A549 (cell line): ENCODE results near the gene HEPHL1. TPM values are rescaled to one million over a fixed set of nuclear protein-coding genes. Genes with fewer than 3 reads are reported as not detected.
"Not testable (repeated sequence)": the region's sequence is repeated elsewhere in the genome, so short reads cannot be mapped to it uniquely, and the experiment has no call there.

ENCODE experiments used
- ATAC-seq, 2 experiments: fragments of 200-7000 bp in 1 of 2; fragments of >200 bp in 1 of 2; cut with Nextera tagmentation in 1 of 2; cut with Tn5 transposase in 1 of 2; 3 replicates each; pipeline versions ENCODE4 v1.8.0 to v1.9.1; 2018 to 2020; ENCODE audit warnings: mild to moderate bottlenecking in 1 of 2, moderate library complexity in 1 of 2
- CTCF ChIA-PET: fragments of 300-600 bp; sonication (Branson Sonifier 250); formaldehyde crosslinking; extraction: SDS; loops from one replicate; lab custom pipeline; 2021; ENCODE audit warnings: antibody characterized with exemption, inconsistent platforms; lab: Yijun Ruan, JAX
- POLR2A ChIA-PET: fragments of 350-600 bp; formaldehyde crosslinking; extraction: SDS; loops from one replicate; lab custom pipeline; 2021; ENCODE audit warnings: antibody characterized with exemption, inconsistent platforms; lab: Yijun Ruan, JAX
- DNase-seq, 2 experiments: peaks; one replicate each; pipeline versions ENCODE4 v3.0.0 to v3.0.0-alpha.2; 2011 to 2016; ENCODE audit warnings: low read depth in 1 of 2, low spot score in 1 of 2
- FAIRE-seq: peaks from 2 replicates; lab custom pipeline; 2011; peaks lifted over from hg19 to GRCh38; lab: Jason Lieb, UNC
- H3K27ac ChIP-seq, 2 experiments: fragments of >200 bp; sonication (Bioruptor Twin); formaldehyde crosslinking; 3 replicates each; pipeline ENCODE4 v1.5.1; 2016 to 2017
- H3K4me1 ChIP-seq: fragments of >200 bp; sonication (Bioruptor Twin); formaldehyde crosslinking; 3 replicates; pipeline ENCODE4 v1.6.1; 2016
- H3K4me2 ChIP-seq: fragments of >200 bp; sonication (Bioruptor Twin); formaldehyde crosslinking; 3 replicates; pipeline ENCODE4 v1.6.1; 2016
- H3K4me3 ChIP-seq: fragments of >200 bp; sonication (Bioruptor Twin); formaldehyde crosslinking; 3 replicates; pipeline ENCODE4 v1.5.1; 2016
- H3K9me3 ChIP-seq: fragments of >200 bp; sonication (Bioruptor Twin); formaldehyde crosslinking; 3 replicates; pipeline ENCODE4 v1.6.1; 2016
- CBX2 ChIP-seq: fragments of 200-600 bp; sonication (generic); IDR thresholded peaks from 2 replicates; pipeline ENCODE4 v1.6.1; 2016; ENCODE audit warnings: low read depth, mild to moderate bottlenecking, borderline replicate concordance
- FOSB ChIP-seq: fragments of 250-450 bp; sonication (Bioruptor Pico); IDR thresholded peaks from 2 replicates; pipeline ENCODE4 v1.5.0; 2020; ENCODE audit warnings: mild to moderate bottlenecking, moderate library complexity
- FOXS1 ChIP-seq: fragments of 250-450 bp; sonication (Bioruptor Pico); IDR thresholded peaks from 2 replicates; pipeline ENCODE4 v1.5.0; 2020; ENCODE audit warnings: mild to moderate bottlenecking, moderate library complexity
- HDAC2 ChIP-seq: fragments of 200-600 bp; sonication (generic); IDR thresholded peaks from 2 replicates; pipeline ENCODE4 v1.6.1; 2016
- JUN ChIP-seq, 2 experiments: fragments of >200 bp; sonication (Bioruptor Twin); formaldehyde crosslinking; IDR thresholded peaks; 2 replicates in 1 of 2; 3 replicates in 1 of 2; pipeline ENCODE4 v1.6.1; 2016 to 2017
- JUNB ChIP-seq: fragments of >200 bp; sonication (Bioruptor Twin); formaldehyde crosslinking; IDR thresholded peaks from 2 replicates; pipeline ENCODE4 v1.6.1; 2016
- KDM5A ChIP-seq: fragments of 200-600 bp; sonication (generic); IDR thresholded peaks from 2 replicates; pipeline ENCODE4 v1.6.1; 2016; ENCODE audit warnings: antibody characterized with exemption, mild to moderate bottlenecking
- RARB ChIP-seq: fragments of 250-450 bp; sonication (Bioruptor Pico); IDR thresholded peaks from 2 replicates; pipeline ENCODE4 v1.8.0; 2021; ENCODE audit warnings: mild to moderate bottlenecking, moderate library complexity
- RFX5 ChIP-seq: fragments of 450-650 bp; IDR thresholded peaks from 2 replicates; pipeline ENCODE4 v1.7.1; 2014; ENCODE audit warnings: antibody characterized with exemption, mild to moderate bottlenecking, moderate library complexity
- RNF2 ChIP-seq: fragments of 200-600 bp; sonication (generic); IDR thresholded peaks from 2 replicates; pipeline ENCODE4 v1.6.1; 2016; ENCODE audit warnings: low read depth, mild to moderate bottlenecking, antibody characterized with exemption, moderate library complexity, borderline replicate concordance
- TFCP2L1 ChIP-seq: fragments of 250-450 bp; sonication (Bioruptor Pico); IDR thresholded peaks from 2 replicates; pipeline ENCODE4 v1.5.0; 2021; ENCODE audit warnings: mild to moderate bottlenecking
- TP53 ChIP-seq: fragments of 250-450 bp; sonication (Bioruptor Pico); IDR thresholded peaks from 2 replicates; pipeline ENCODE4 v1.5.0; 2021; ENCODE audit warnings: mild to moderate bottlenecking, moderate library complexity
- WGBS: methylation state at CpG from one replicate; pipeline ENCODE4 v1.1.6; 2017; ENCODE audit errors: missing lambda C conversion rate; 5-methylcytosine and 5-hydroxymethylcytosine counted together
- polyA minus RNA-seq: library from RNA; depleted of rRNA, polyadenylated mRNA; stranded (reverse); fragments of >200 nt; gene quantifications from 2 replicates; pipeline ENCODE4 v1.2.3, GENCODE V29; 2011; rRNA and poly(A)+ RNA removed
- polyA plus RNA-seq, 4 experiments: library from polyadenylated mRNA; depleted of rRNA in 3 of 4; stranded (reverse); fragments of >200 nt; fragmentation: RNase III in 1 of 4; extraction: RNeasy Plus Mini Kit Qiagen cat#74134 plus additional on column Dnase treatment in 1 of 4; gene quantifications; 2 replicates in 3 of 4; 3 replicates in 1 of 4; pipeline ENCODE4 v1.2.3, GENCODE V29; 2011 to 2017
- TF ChIP-seq, protein P1 (sequence below): fragments of 150-350 bp; IDR thresholded peaks from 2 replicates; pipeline ENCODE4 v1.6.1; 2014; ENCODE audit warnings: low read depth, mild to moderate bottlenecking, low read length
- TF ChIP-seq, protein P2 (sequence below): fragments of >200 bp; sonication (Bioruptor Twin); formaldehyde crosslinking; IDR thresholded peaks from 3 replicates; pipeline ENCODE4 v1.5.1; 2016
- TF ChIP-seq, protein P3 (sequence below): fragments of 450-650 bp; IDR thresholded peaks from 2 replicates; pipeline ENCODE4 v1.6.1; 2014; ENCODE audit warnings: antibody characterized with exemption

Gene HEPHL1, protein sequence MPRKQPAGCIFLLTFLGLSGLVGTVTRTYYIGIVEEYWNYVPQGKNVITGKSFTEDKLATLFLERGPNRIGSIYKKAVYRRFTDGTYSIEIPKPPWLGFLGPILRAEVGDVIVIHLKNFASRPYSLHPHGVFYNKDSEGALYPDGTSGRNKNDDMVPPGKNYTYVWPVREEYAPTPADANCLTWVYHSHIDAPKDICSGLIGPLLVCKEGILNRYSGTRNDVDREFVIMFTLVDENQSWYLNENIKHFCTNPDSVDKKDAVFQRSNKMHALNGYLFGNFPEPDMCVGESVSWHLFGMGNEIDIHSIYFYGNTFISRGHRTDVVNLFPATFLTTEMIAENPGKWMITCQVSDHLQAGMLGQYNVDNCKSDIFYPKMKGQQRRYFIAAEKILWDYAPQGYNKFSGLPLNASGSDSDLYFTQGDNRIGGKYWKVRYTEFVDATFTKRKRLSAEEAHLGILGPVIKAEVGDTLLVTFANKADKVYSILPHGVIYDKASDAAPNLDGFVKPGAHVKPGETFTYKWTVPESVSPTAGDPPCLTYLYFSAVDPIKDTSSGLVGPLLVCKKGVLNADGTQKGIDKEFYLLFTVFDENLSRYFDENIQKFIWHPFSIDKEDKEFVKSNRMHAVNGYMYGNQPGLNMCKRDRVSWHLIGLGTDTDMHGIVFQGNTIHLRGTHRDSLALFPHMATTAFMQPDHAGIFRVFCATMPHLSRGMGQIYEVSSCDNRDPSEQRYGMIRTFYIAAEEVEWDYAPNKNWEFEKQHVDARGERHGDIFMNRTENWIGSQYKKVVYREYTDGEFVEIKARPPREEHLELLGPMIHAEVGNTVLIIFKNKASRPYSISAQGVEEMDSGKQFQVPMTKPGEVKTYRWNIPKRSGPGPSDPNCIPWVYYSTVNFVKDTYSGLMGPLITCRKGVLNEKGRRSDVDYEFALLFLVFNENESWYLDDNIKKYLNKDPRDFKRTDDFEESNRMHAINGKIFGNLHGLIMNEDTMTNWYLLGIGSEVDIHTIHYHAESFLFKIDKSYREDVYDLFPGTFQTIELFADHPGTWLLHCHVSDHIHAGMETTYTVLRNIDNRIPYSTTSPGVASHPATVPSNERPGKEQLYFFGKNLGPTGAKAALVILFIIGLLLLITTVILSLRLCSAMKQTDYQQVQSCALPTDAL
- polyA plus RNA-seq (2011; rRNA removed) (not detected in 2 replicates), polyA plus RNA-seq (2017; fragmentation: RNase III; extraction: RNeasy Plus Mini Kit Qiagen cat#74134 plus additional on column Dnase treatment) (not detected in 3 replicates), polyA minus RNA-seq (not detected in 2 replicates)
- not detected in 2 replicates for polyA plus RNA-seq (2012; cell fraction: cytosol; rRNA removed)
- polyA plus RNA-seq (2012; cell fraction: nucleus; rRNA removed), result not detected in 2 replicates

DNA sequence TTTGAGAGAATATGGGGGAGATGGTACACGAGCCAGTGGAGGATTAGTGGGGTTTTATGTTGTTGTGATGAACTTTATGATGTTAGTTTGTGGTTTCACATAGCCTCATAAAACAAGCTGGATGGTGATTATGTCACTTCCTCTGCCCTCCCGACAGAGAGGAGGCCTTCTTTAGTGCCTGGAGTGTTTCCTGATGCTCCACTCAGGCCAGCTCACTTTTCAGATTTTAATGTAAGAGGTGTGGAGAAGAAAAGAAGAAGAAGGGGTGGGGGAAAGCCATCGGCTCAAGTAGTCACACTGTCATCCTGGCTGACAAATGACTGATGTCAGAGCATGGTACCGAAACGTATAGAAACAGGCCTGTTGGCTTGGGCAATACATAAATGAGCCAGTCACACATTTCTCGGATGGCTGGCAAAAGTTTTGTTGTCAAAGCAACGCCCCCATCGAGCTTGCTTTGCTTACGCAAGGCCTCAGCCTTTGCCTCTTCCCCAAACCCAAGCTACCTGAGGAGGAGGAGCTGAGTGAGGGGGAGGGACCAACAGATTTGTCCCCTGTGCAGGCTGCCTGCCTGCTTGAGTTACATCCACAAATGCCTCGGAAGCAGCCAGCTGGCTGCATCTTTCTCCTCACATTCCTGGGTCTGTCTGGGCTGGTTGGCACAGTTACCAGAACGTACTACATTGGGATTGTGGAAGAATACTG, at the start of gene HEPHL1:
Gene HEPHL1 (plus strand): TSS at position 578 of the 705 bp plus-strand sequence. CDS start 15 bp downstream, at position 593.
- CTCF ChIA-PET, result no interaction called here
- no peaks in the 10 kb centered on the region for H3K9me3 ChIP-seq
- POLR2A ChIA-PET, result no interaction called here
- H3K4me3 ChIP-seq, result no peak within 1 kb of the TSS
- H3K4me1 ChIP-seq, result no peaks in the 10 kb centered on the region
- ATAC-seq (no peak), FAIRE-seq (no peak), DNase-seq (no peak)
- no peak within 1 kb of the TSS for H3K27ac ChIP-seq
- TF ChIP-seq CBX2 (no peak), RNF2 (no peak), TP53 (CRISPR knock-in tag) (no peak), FOXS1 (CRISPR knock-in tag) (no peak), TFCP2L1 (CRISPR knock-in tag) (no peak), KDM5A (no peak), HDAC2 (no peak), JUNB (no peak)
- TF ChIP-seq, protein P1, sequence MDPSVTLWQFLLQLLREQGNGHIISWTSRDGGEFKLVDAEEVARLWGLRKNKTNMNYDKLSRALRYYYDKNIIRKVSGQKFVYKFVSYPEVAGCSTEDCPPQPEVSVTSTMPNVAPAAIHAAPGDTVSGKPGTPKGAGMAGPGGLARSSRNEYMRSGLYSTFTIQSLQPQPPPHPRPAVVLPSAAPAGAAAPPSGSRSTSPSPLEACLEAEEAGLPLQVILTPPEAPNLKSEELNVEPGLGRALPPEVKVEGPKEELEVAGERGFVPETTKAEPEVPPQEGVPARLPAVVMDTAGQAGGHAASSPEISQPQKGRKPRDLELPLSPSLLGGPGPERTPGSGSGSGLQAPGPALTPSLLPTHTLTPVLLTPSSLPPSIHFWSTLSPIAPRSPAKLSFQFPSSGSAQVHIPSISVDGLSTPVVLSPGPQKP, result no peak
- TF ChIP-seq, protein P2, sequence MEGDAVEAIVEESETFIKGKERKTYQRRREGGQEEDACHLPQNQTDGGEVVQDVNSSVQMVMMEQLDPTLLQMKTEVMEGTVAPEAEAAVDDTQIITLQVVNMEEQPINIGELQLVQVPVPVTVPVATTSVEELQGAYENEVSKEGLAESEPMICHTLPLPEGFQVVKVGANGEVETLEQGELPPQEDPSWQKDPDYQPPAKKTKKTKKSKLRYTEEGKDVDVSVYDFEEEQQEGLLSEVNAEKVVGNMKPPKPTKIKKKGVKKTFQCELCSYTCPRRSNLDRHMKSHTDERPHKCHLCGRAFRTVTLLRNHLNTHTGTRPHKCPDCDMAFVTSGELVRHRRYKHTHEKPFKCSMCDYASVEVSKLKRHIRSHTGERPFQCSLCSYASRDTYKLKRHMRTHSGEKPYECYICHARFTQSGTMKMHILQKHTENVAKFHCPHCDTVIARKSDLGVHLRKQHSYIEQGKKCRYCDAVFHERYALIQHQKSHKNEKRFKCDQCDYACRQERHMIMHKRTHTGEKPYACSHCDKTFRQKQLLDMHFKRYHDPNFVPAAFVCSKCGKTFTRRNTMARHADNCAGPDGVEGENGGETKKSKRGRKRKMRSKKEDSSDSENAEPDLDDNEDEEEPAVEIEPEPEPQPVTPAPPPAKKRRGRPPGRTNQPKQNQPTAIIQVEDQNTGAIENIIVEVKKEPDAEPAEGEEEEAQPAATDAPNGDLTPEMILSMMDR, result no peak
- TF ChIP-seq, all 56 proteins: peak for 0
- WGBS, result 22% methylated on average over 11 of the region's 11 CpGs
- H3K4me2 ChIP-seq, result no peak within 1 kb of the TSS

DNA sequence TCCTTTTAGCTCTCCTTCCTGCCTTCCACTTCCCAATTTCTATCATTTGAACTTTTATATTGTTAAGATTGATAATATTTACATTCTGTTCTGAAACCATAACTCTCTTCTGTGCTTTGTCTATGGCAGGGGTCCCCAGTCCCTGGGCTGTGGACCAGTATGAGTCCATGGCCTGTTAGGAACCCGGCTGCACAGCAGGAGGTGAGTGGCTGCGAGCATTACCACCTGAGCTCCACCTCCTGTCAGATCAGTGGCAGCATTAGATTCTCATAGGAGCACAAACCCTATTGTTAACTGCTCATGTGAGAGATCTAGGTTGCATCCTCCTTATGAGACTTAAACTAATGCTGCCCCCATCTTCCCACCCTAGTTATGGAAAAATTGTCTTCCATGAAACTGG, 48.4 kb upstream of the HEPHL1 start:
- CTCF ChIA-PET, result no interaction called here
- Histone ChIP-seq H3K4me2 (no peak overlapping the region), H3K4me1 (no peaks in the 10 kb centered on the region), H3K27ac (no peak overlapping the region), H3K4me3 (no peak overlapping the region), H3K9me3 (peaks cover 13% of the 10 kb centered on the region; the same call in 2 of the 3 replicates)
- POLR2A ChIA-PET, result no interaction called here
- WGBS, result 0% methylated on average over 2 of the region's 2 CpGs
- no peak for FAIRE-seq
- no peak for DNase-seq
- TF ChIP-seq RFX5, result no peak
- no peak for TF ChIP-seq JUN (IDR thresholded peaks at IDR 0.05)
- no peak for TF ChIP-seq FOSB (CRISPR knock-in tag)
- no peak for TF ChIP-seq RNF2
- TF ChIP-seq, protein P1, result no peak
- TF ChIP-seq, protein P3, sequence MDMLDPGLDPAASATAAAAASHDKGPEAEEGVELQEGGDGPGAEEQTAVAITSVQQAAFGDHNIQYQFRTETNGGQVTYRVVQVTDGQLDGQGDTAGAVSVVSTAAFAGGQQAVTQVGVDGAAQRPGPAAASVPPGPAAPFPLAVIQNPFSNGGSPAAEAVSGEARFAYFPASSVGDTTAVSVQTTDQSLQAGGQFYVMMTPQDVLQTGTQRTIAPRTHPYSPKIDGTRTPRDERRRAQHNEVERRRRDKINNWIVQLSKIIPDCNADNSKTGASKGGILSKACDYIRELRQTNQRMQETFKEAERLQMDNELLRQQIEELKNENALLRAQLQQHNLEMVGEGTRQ, result no peak
- TF ChIP-seq RARB (CRISPR knock-in tag), result no peak
- no peak for ATAC-seq

DNA sequence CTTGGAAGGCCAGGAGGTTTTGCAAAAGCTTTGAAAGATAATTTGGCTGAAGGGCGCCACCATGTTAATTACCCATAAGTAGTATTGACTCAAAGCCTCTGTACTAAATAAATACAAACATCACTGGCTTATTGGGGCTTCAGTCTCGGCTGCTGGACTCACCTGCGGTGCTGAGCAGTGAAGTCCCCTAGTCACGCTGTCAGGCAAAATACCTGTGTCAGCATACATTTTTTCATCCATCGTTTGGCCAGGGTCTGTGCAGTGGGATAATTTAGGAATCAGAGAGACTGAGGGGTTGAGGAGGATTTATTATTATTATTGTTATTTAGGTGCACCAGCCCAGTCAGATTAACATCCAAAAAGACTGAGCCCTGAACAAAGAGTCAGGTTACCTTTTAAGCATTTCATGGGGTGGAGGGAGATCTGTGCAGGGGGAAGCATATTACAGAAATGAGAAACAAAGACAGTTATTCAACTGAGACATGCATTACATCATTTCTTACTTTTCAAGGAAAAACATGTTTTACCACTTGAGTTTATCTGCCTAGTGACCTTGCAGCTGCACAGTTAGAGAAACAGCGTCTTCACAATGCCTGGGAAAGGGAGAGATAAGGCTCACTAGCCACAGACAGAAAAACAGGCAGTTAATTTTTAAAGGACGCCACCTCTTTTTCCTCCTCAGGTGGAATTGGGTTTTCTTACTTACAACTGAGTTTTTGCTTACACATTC, 47.7 kb upstream of the HEPHL1 start:
- FAIRE-seq, CTCF ChIA-PET, H3K27ac ChIP-seq, POLR2A ChIA-PET, H3K4me1 ChIP-seq, H3K4me3 ChIP-seq, DNase-seq, H3K4me2 ChIP-seq, ATAC-seq: not testable (repeated sequence)
- peaks cover 13% of the 10 kb centered on the region; the same call in 2 of the 3 replicates for H3K9me3 ChIP-seq
- 25% methylated on average over 7 of the region's 7 CpGs for WGBS
